ENCODE data around the gene LONP1.

DNA sequence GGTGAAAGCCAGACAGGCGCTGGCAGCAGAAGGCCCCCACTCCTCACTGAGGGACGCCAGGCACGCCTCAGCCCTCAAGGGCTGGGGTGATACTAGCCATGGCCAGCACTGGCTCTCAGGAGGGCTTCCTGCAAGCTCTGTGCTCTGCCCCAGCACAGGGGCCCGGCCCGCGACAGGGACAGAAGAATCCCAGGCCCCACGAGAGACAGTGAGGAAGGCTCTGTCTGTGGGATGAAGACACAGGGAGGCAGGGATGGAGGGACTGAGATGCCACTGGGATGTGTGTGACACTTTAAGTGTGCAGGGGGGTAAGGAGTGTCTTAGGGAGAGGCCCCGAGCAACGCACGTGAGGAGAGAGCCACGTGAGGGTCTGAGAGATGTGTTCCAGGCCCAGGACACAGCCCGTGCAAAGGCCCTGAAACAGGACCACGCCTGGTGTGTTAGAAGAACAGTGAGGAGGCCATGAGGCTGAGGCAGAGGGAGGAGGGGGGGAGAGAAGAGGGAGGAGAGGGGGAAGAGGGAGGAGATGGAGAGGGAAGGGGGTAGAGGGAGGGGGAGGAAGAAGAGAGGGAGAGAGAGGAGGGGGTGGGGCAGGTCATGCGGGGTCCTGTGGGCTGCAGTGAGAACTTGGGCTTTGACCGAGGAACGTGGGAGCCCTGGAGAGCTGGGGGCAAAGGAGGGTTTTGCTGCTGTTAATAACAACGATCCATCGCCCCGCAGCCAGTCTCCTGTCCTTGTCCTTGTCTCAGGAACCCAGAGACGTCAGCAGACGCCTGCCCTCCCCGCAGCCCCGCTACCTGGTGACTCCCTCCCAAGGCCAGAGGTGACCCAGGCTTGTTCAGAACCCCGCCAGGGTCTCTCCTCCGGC is 22.7 kb downstream of the LONP1 start:
- TF ChIP-seq, protein P1, sequence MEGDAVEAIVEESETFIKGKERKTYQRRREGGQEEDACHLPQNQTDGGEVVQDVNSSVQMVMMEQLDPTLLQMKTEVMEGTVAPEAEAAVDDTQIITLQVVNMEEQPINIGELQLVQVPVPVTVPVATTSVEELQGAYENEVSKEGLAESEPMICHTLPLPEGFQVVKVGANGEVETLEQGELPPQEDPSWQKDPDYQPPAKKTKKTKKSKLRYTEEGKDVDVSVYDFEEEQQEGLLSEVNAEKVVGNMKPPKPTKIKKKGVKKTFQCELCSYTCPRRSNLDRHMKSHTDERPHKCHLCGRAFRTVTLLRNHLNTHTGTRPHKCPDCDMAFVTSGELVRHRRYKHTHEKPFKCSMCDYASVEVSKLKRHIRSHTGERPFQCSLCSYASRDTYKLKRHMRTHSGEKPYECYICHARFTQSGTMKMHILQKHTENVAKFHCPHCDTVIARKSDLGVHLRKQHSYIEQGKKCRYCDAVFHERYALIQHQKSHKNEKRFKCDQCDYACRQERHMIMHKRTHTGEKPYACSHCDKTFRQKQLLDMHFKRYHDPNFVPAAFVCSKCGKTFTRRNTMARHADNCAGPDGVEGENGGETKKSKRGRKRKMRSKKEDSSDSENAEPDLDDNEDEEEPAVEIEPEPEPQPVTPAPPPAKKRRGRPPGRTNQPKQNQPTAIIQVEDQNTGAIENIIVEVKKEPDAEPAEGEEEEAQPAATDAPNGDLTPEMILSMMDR (IDR thresholded peaks at IDR 0.05): no peak
- no peak for TF ChIP-seq POLR2A (IDR thresholded peaks at IDR 0.05)

Data from uterus (tissue), 2 donors.